Glomerular visceral epithelial cell (primary cell): ENCODE data around the gene RAB35.

ENCODE experiments used
- DNase-seq: peaks from one replicate; pipeline ENCODE4 v3.0.0-alpha.2; 2016; ENCODE audit errors: extremely low spot score

RAB35 gene

GRCh38 chr12:120086801-120087621 is 29.5 kb downstream of the RAB35 start:
- DNase-seq, result peak; percentile 98

- no peak for DNase-seq
These were observed 30.5 kb downstream of the RAB35 start for GRCh38 chr12:120085920-120086645.

GRCh38 chr12:120081641-120082040 is 34.9 kb downstream of the RAB35 start:
- no peak for DNase-seq

- DNase-seq, result peak; percentile 9
These were observed 36.8 kb downstream of the RAB35 start for GRCh38 chr12:120079411-120080400.

GRCh38 chr12:120078868-120079267 is 37.7 kb downstream of the RAB35 start:
- DNase-seq, result no peak

- no peak for DNase-seq
These were observed 39.3 kb downstream of the RAB35 start for GRCh38 chr12:120077260-120077659.

GRCh38 chr12:120076651-120077050 is 39.9 kb downstream of the RAB35 start:
- no peak for DNase-seq

GRCh38 chr12:120075034-120075616 is 41.4 kb downstream of the RAB35 start:
- DNase-seq, result no peak

GRCh38 chr12:120072472-120073249 is 43.9 kb downstream of the RAB35 start:
- no peak for DNase-seq

- DNase-seq, result no peak
These were observed 45.0 kb downstream of the RAB35 start for GRCh38 chr12:120071493-120072020.

- DNase-seq, result no peak
These were observed 47.3 kb downstream of the RAB35 start for GRCh38 chr12:120069278-120069677.

- no peak for DNase-seq
These were observed 48.7 kb downstream of the RAB35 start for GRCh38 chr12:120067901-120068300.

- no peak for DNase-seq
These were observed 49.3 kb downstream of the RAB35 start for GRCh38 chr12:120067084-120067869.

GRCh38 chr12:120066341-120066740 is 50.2 kb downstream of the RAB35 start:
- DNase-seq, result peak; percentile 20

GRCh38 chr12:120065472-120065871 is 51.1 kb downstream of the RAB35 start:
- no peak for DNase-seq

GRCh38 chr12:120064054-120064940 is 52.3 kb downstream of the RAB35 start:
- no peak for DNase-seq

- no peak for DNase-seq
These were observed 53.5 kb downstream of the RAB35 start for GRCh38 chr12:120062976-120063579.

GRCh38 chr12:120061575-120062214 is 54.9 kb downstream of the RAB35 start:
- no peak for DNase-seq
